Memory B cell (primary cell): ENCODE results near the gene MELTF.

Experiments
- ATAC-seq: fragments of 150-1000 bp; cut with Tn5 transposase; 2 replicates; pipeline ENCODE4 v1.10.0; 2021; ENCODE audit warnings: low read depth, mild to moderate bottlenecking, moderate library complexity
- DNase-seq, 2 donors: peaks; one replicate each; pipeline ENCODE4 v3.0.0; 2022; ENCODE audit warnings: low spot score in 2 of 2
- H3K27ac Mint-ChIP-seq: one replicate; pipeline ENCODE4 v1.8.0; 2022; ENCODE audit warnings: mild to moderate bottlenecking, moderate library complexity, mixed read lengths
- H3K27me3 Mint-ChIP-seq: one replicate; pipeline ENCODE4 v1.8.0; 2022; ENCODE audit warnings: mixed read lengths
- H3K36me3 Mint-ChIP-seq: one replicate; pipeline ENCODE4 v1.8.0; 2022; ENCODE audit warnings: mild to moderate bottlenecking, mixed read lengths
- H3K4me1 Mint-ChIP-seq: one replicate; pipeline ENCODE4 v1.8.0; 2022; ENCODE audit warnings: mixed read lengths
- H3K4me3 Mint-ChIP-seq: one replicate; pipeline ENCODE4 v1.8.0; 2022; ENCODE audit warnings: mild to moderate bottlenecking, moderate library complexity, mixed read lengths
- H3K9me3 Mint-ChIP-seq: one replicate; pipeline ENCODE4 v1.8.0; 2022; ENCODE audit warnings: mixed read lengths

Gene MELTF

GRCh38 chr3:196968233-196969133 lies 61.1 kb downstream of the MELTF start, which contains the start of gene PIGZ:
Gene PIGZ (minus strand): TSS chr3:196968833. CDS start chr3:196952031, 16,802 bp downstream.
- H3K36me3 Mint-ChIP-seq = no peaks in the 10 kb centered on the region
- H3K9me3 Mint-ChIP-seq = no peaks in the 10 kb centered on the region
- H3K27me3 Mint-ChIP-seq = no peaks in the 10 kb centered on the region
- peak; percentile 72 for ATAC-seq
- H3K27ac Mint-ChIP-seq = no peak within 1 kb of the TSS
- H3K4me3 Mint-ChIP-seq = peak within 1 kb of the TSS; percentile 91
- peaks cover 18% of the 10 kb centered on the region for H3K4me1 Mint-ChIP-seq
- DNase-seq = peak; percentile 26 to 63

DNA sequence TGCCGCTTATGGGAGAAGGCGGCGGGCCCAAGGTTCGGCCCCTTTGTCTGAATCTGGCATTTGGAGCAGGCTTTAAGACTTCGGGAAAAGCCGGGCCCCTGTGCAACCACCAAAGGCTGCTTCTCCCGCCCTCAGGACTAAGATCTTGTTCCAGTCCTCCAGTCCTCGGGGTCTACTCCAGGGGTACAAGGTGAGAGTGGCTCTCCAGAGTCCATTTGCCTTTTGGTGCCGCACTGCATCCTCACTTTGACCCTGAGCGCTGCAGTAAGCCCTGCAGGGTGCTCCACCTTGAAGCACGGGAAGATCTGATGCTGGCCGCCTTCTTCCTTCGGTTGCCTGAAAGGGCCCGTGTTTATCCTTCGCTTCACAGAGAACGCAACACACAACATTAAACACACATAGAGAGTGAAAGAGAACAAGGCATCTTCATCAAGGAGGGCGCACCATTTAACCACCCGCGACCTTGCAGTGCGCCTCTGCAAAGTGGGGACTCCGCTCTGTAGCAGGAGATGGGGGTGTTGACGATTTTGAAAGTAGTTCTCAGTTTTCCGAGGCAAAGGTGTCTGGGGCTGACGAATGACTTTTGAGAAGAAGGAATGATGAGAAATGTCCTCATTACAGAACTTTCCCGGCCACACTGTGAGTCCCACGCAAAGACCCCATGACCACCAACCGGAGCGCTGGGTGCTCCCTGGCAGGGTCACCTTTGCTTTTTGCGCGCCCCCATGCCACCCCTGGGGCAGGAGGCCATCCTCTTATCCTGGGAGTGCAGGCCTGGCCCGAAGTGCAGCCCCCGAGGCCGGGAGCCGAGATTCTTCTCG lies 62.0 kb downstream of the MELTF start:
- Mint-ChIP-seq H3K36me3 (no peaks in the 10 kb centered on the region), H3K4me3 (peak overlapping the region; percentile 70), H3K27ac (no peak overlapping the region), H3K27me3 (no peaks in the 10 kb centered on the region), H3K9me3 (no peaks in the 10 kb centered on the region), H3K4me1 (peaks cover 26% of the 10 kb centered on the region)
- no peak for ATAC-seq
- DNase-seq = no peak

DNA sequence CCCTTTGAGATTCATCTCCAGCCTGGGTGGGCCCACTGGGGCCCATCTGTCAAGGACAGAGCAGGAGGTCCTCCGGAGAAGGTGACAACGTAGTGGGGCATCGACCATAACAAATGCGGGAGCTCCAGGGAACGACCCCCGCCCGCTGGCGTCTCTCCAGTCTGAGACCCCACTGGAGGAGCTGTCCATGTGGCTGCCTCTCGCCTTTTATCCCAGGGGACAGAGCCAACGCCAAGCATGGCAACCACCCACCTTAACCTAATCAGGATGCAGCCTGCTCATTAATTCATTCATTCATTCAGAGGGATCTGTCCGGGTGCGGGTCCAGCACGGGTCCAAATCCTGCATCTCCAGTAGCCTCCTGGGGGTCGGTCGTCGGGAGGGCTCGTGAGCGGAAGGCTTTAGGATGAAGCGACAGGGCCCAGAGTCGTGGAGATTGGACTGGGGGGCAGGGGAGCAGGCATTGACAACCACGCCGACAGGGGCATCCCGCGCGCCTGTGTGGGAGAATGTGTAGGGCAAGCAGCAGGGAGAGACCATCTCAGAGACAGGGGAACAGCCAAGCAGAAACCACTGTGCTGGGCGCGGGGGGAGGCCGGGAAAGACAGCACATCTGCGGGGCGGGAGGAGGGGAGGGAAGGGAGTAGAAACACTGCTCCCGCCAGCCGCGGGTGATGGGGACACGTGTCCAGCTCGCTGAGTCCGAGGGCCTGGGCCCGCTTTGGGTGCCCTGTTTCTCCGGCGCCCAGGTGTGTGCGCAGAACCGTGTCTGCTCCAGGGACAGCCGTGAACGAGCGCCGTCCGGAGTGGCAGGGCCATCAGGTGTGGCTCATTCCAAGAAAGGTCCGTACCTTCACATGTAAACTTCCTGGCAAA lies 62.9 kb downstream of the MELTF start:
- no peak overlapping the region for H3K27ac Mint-ChIP-seq
- H3K4me1 Mint-ChIP-seq = peaks cover 34% of the 10 kb centered on the region
- peak overlapping the region; percentile 14 for H3K4me3 Mint-ChIP-seq
- no peaks in the 10 kb centered on the region for H3K36me3 Mint-ChIP-seq
- DNase-seq (no peak), ATAC-seq (no peak)
- H3K9me3 Mint-ChIP-seq = no peaks in the 10 kb centered on the region
- H3K27me3 Mint-ChIP-seq = no peaks in the 10 kb centered on the region

DNA sequence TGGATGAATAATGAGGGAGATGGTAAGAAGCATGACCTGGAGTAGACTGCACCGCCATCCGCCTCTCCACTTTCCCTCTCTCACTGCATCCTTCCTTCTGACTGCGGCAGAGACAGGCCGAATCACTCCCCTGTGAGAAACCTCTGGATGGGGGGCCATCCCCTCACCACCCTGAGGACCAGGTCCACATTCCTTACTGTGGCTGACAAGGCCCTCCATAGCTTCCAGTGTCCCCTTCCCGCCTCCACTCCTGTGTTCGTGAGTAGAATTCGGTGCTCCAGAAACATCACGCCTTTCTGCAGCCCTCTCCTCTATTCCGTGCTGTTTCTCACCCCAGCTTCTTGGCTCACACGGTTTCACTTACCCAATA lies 63.8 kb downstream of the MELTF start:
- Mint-ChIP-seq H3K4me3 (no peak overlapping the region), H3K4me1 (peaks cover 32% of the 10 kb centered on the region), H3K36me3 (no peaks in the 10 kb centered on the region), H3K9me3 (no peaks in the 10 kb centered on the region), H3K27me3 (no peaks in the 10 kb centered on the region), H3K27ac (no peak overlapping the region)
- DNase-seq (no peak), ATAC-seq (no peak)

GRCh38 chr3:196965112-196965803 lies 64.4 kb downstream of the MELTF start:
- Mint-ChIP-seq H3K4me1 (peaks cover 26% of the 10 kb centered on the region), H3K4me3 (no peak overlapping the region), H3K27ac (no peak overlapping the region), H3K27me3 (no peaks in the 10 kb centered on the region), H3K9me3 (no peaks in the 10 kb centered on the region), H3K36me3 (no peaks in the 10 kb centered on the region)
- ATAC-seq (no peak), DNase-seq (no peak)

DNA sequence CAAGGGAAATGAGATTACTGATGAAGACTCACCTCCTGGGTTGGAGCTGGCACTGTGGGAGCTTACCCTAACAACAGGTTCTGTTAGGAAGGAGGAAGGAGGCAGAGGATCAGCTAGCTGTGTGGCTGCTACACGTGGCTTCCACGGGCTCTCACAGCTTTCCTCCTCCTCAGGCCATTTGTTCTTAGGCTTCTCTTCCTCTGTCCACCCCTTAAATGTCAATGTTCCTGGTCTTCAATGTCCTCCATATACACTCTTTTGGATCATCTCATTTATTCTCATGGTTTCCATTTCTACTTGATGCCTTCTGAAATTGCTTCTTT lies 66.0 kb downstream of the MELTF start:
- Mint-ChIP-seq H3K27ac (peak overlapping the region; percentile 18), H3K4me3 (no peak overlapping the region), H3K36me3 (no peaks in the 10 kb centered on the region), H3K4me1 (peaks cover 26% of the 10 kb centered on the region), H3K27me3 (no peaks in the 10 kb centered on the region), H3K9me3 (no peaks in the 10 kb centered on the region)
- ATAC-seq = no peak
- DNase-seq = no peak

GRCh38 chr3:196962930-196963630 lies 66.5 kb downstream of the MELTF start:
- Mint-ChIP-seq H3K9me3 (no peaks in the 10 kb centered on the region), H3K36me3 (no peaks in the 10 kb centered on the region), H3K27ac (peak overlapping the region; percentile 18), H3K27me3 (no peaks in the 10 kb centered on the region), H3K4me1 (peaks cover 24% of the 10 kb centered on the region), H3K4me3 (peak overlapping the region; percentile 78)
- peak; percentile 90 for ATAC-seq
- peak in 1 of 2 donors; percentile 25 for DNase-seq

DNA sequence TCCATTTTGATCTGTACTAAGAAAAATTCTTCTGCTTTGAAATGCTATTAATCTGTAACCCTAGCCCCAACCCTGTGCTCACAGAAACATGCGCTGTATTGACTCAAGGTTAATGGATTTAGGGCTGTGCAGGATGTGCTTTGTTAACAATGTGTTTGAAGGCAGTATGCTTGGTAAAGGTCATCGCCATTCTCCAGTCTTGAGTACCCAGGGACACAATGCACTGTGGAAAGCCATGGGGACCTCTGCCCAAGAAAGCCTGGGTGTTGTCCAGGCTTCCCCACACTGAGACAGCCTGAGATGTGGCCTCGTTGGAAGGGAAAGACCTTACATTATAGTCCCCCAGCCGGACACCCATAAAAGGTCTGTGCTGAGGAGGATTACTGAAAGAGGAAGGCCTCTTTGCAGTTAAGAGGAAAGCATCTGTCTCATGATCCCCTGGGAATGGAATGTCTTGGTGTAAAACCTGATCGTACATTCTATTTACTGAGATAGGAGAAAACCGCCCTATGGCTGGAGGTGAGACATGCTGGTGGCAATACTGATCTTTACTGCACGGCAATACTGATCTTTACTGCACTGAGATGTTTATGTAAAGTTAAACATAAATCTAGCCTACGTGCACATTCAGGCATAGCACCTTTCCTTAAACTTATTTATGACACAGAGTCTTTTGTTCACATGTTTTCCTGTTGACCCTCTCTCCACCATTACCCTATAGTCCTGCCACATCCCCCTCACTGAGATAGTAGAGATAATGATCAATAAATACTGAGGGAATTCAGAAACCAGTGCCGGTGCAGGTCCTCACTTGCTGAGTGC lies 67.3 kb downstream of the MELTF start:
- DNase-seq (no peak), ATAC-seq (peak; percentile 59)
- peak overlapping the region; percentile 78 for H3K4me3 Mint-ChIP-seq
- peaks cover 22% of the 10 kb centered on the region for H3K4me1 Mint-ChIP-seq
- peak overlapping the region; percentile 18 for H3K27ac Mint-ChIP-seq
- H3K36me3 Mint-ChIP-seq = no peaks in the 10 kb centered on the region
- no peaks in the 10 kb centered on the region for H3K9me3 Mint-ChIP-seq
- H3K27me3 Mint-ChIP-seq = no peaks in the 10 kb centered on the region

- ATAC-seq (no peak), DNase-seq (no peak)
- Mint-ChIP-seq H3K27ac (no peak overlapping the region), H3K27me3 (no peaks in the 10 kb centered on the region), H3K4me1 (no peaks in the 10 kb centered on the region), H3K36me3 (no peaks in the 10 kb centered on the region), H3K9me3 (no peaks in the 10 kb centered on the region), H3K4me3 (no peak overlapping the region)
These were observed 74.8 kb downstream of the MELTF start for GRCh38 chr3:196954832-196955231.
